HPDE6-E6E7 (cell line): ENCODE data around the gene PTCD1.
"Not testable (repeated sequence)": the region's sequence is repeated elsewhere in the genome, so short reads cannot be mapped to it uniquely, and the experiment has no call there.

Experiments
- DNase-seq: peaks from one replicate; pipeline ENCODE4 v3.0.0; 2011; ENCODE audit warnings: missing footprints; ENCODE audit errors: extremely low spot score

Gene PTCD1

GRCh38 chr7:99387912-99388311 lies 50.7 kb downstream of the PTCD1 start:
- no peak for DNase-seq

- DNase-seq, result not testable (repeated sequence)
These were observed 51.4 kb downstream of the PTCD1 start for GRCh38 chr7:99387239-99387635.

- DNase-seq, result no peak
These were observed 51.9 kb downstream of the PTCD1 start for GRCh38 chr7:99386584-99387238.

- DNase-seq, result no peak
These were observed 53.0 kb downstream of the PTCD1 start for GRCh38 chr7:99385564-99385963.

GRCh38 chr7:99384523-99384922 lies 54.1 kb downstream of the PTCD1 start:
- no peak for DNase-seq

GRCh38 chr7:99383791-99384370 lies 54.7 kb downstream of the PTCD1 start:
- DNase-seq, result no peak

- DNase-seq, result no peak
These were observed 55.4 kb downstream of the PTCD1 start for GRCh38 chr7:99383203-99383602.

- no peak for DNase-seq
These were observed 56.9 kb downstream of the PTCD1 start for GRCh38 chr7:99381664-99382075.

GRCh38 chr7:99380823-99381663 lies 57.6 kb downstream of the PTCD1 start:
- no peak for DNase-seq

GRCh38 chr7:99380032-99380822 lies 58.4 kb downstream of the PTCD1 start:
- DNase-seq, result no peak

GRCh38 chr7:99379693-99380031 lies 58.9 kb downstream of the PTCD1 start:
- DNase-seq, result not testable (repeated sequence)

- DNase-seq, result peak; percentile 71
These were observed 59.5 kb downstream of the PTCD1 start for GRCh38 chr7:99379043-99379577.

GRCh38 chr7:99375070-99375807 lies 63.4 kb downstream of the PTCD1 start:
- peak; percentile 66 for DNase-seq

- peak; percentile 85 for DNase-seq
These were observed 64.2 kb downstream of the PTCD1 start, which contains the start of gene ARPC1B for GRCh38 chr7:99374111-99375064. ARPC1B (plus strand) TSS chr7:99374730; CDS start chr7:99385715, 10,985 bp downstream.

- DNase-seq, result no peak
These were observed 65.2 kb downstream of the PTCD1 start for GRCh38 chr7:99373091-99374066.

GRCh38 chr7:99372275-99373090 lies 66.1 kb downstream of the PTCD1 start:
- DNase-seq, result no peak

GRCh38 chr7:99371376-99371920 lies 67.2 kb downstream of the PTCD1 start:
- no peak for DNase-seq
